Keratinocyte (primary cell): ENCODE data around the gene SETBP1. TPM values are rescaled to one million over a fixed set of nuclear protein-coding genes. Genes with fewer than 3 reads are reported as not detected.

Experiments used
- DNase-seq: peaks from one replicate; pipeline ENCODE4 v3.0.0-alpha.2; 2011; ENCODE audit warnings: low read depth, missing footprints, low spot score
- FAIRE-seq: peaks from 2 replicates; lab custom pipeline; 2011; peaks lifted over from hg19 to GRCh38; lab: Jason Lieb, UNC
- H2AFZ ChIP-seq: 2 replicates; pipeline ENCODE4 v1.6.0; 2012; ENCODE audit warnings: low read length, control low read depth, inconsistent platforms; ENCODE audit not compliant: control insufficient read depth
- H3K27ac ChIP-seq: 2 replicates; pipeline ENCODE4 v1.5.1; 2011; ENCODE audit warnings: low read length; ENCODE audit not compliant: control insufficient read depth, insufficient read depth
- H3K27me3 ChIP-seq: 3 replicates; pipeline ENCODE4 v1.6.0; 2011; ENCODE audit warnings: low read length; ENCODE audit not compliant: control insufficient read depth, insufficient read depth; ENCODE audit errors: extremely low read depth
- H3K36me3 ChIP-seq, 2 experiments: 2 replicates in 1 of 2; 3 replicates in 1 of 2; pipeline ENCODE4 v1.5.1; 2011; ENCODE audit warnings: low read length in 2 of 2, mild to moderate bottlenecking in 1 of 2; ENCODE audit not compliant: control insufficient read depth in 2 of 2, insufficient read depth in 2 of 2; ENCODE audit errors: extremely low read depth in 1 of 2
- H3K4me1 ChIP-seq: 3 replicates; pipeline ENCODE4 v1.5.1; 2011; ENCODE audit warnings: low read length; ENCODE audit not compliant: control insufficient read depth, insufficient read depth; ENCODE audit errors: extremely low read depth
- H3K4me2 ChIP-seq: 3 replicates; pipeline ENCODE4 v1.6.0; 2011; ENCODE audit warnings: low read depth, low read length; ENCODE audit not compliant: control insufficient read depth, insufficient read depth; ENCODE audit errors: extremely low read depth
- H3K4me3 ChIP-seq, 3 experiments: fragments of 200-600 bp in 1 of 3; sonication (generic) in 1 of 3; 2 replicates in 2 of 3; 3 replicates in 1 of 3; pipeline ENCODE4 v1.5.1; 2011 to 2016; ENCODE audit warnings: low read length in 3 of 3, mild to moderate bottlenecking in 3 of 3, control low read depth in 2 of 3, inconsistent platforms in 1 of 3, low read depth in 1 of 3, mixed read lengths in 1 of 3, mixed run types in 1 of 3, moderate library complexity in 1 of 3; ENCODE audit not compliant: control insufficient read depth in 2 of 3, insufficient read depth in 2 of 3; ENCODE audit errors: extremely low read depth in 1 of 3
- H3K79me2 ChIP-seq: 2 replicates; pipeline ENCODE4 v1.6.0; 2012; ENCODE audit warnings: low read length; ENCODE audit not compliant: control insufficient read depth, insufficient read depth
- H3K9ac ChIP-seq: 3 replicates; pipeline ENCODE4 v1.6.0; 2011; ENCODE audit warnings: low read length; ENCODE audit not compliant: control insufficient read depth, insufficient read depth; ENCODE audit errors: extremely low read depth
- H3K9me1 ChIP-seq: 3 replicates; pipeline ENCODE4 v1.6.0; 2011; ENCODE audit warnings: low read length; ENCODE audit not compliant: control insufficient read depth, insufficient read depth; ENCODE audit errors: extremely low read depth
- H3K9me3 ChIP-seq: 2 replicates; pipeline ENCODE4 v1.5.1; 2012; ENCODE audit warnings: low read depth, low read length; ENCODE audit not compliant: control insufficient read depth
- H4K20me1 ChIP-seq: 3 replicates; pipeline ENCODE4 v1.6.0; 2011; ENCODE audit warnings: low read length; ENCODE audit not compliant: control insufficient read depth, insufficient read depth; ENCODE audit errors: extremely low read depth
- EZH2 ChIP-seq: IDR thresholded peaks from one replicate; pipeline ENCODE4 v1.6.1; 2012; ENCODE audit warnings: inconsistent platforms, mild to moderate bottlenecking, low read length, moderate library complexity
- dilution Hi-C: fragments of 300-500 bp; cut with MboI; formaldehyde crosslinking; loops from one replicate; pipeline ENCODE4 v1.7.0; 2020; ENCODE audit warnings: low sequenced_read_pairs; ENCODE audit not compliant: extremely low pct_ligation_motif_present
- polyA plus RNA-seq, 5 experiments: library from polyadenylated mRNA; depleted of rRNA in 3 of 5; stranded (reverse) in 3 of 5; stranded (forward) in 1 of 5; unstranded in 1 of 5; fragments of >200 nt; gene quantifications; 1 replicate in 1 of 5; 2 replicates in 3 of 5; 3 replicates in 1 of 5; pipeline versions ENCODE4 v1.2.1 to v1.2.3, GENCODE V29; 2011 to 2012; ENCODE audit warnings: missing spikeins in 2 of 5, low read depth in 1 of 5, low replicate concordance in 1 of 5
- TF ChIP-seq, protein P1 (sequence below), 3 experiments: IDR thresholded peaks in 1 of 3; conservative IDR thresholded peaks in 1 of 3; optimal IDR thresholded peaks in 1 of 3; 2 replicates in 2 of 3; 3 replicates in 1 of 3; pipeline versions ENCODE3 to v1.5.1; 2011; ENCODE audit warnings: low read length in 3 of 3, mild to moderate bottlenecking in 3 of 3, moderate library complexity in 2 of 3, control low read depth in 1 of 3, inconsistent platforms in 1 of 3; ENCODE audit not compliant: insufficient read depth in 2 of 3; ENCODE audit errors: extremely low read depth in 1 of 3

Gene SETBP1
- polyA plus RNA-seq, 1 donor (not counting 4 experiments of a cell fraction or from before 2014, with no cell fraction given): 3.3 TPM

DNA sequence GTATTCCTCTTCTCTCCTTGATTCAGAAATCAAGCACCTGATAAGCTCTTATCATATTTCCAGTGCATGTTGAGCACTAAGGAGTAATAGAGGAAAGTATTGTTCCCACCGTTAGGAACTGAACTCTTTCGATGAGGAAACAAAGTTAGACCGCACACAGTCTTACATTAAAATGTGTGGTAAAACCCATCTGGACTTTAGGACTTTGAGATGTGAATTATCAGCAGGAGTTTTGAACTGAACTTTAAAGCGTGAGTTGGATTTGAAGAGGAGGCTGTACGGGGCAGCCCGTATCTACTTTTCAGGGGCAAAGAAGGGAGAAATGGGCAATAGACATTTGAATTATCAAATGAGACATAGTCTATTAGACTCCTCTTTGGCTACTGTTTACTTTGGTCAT is 134.4 kb downstream of the SETBP1 start:
- H3K4me2 ChIP-seq: no peak overlapping the region
- no peaks in the 10 kb centered on the region for H3K79me2 ChIP-seq
- H3K4me1 ChIP-seq: peaks cover 3% of the 10 kb centered on the region
- dilution Hi-C loops: no loop called here
- DNase-seq: no peak
- no peak overlapping the region for H3K4me3 ChIP-seq
- no peak overlapping the region for H3K9ac ChIP-seq
- H3K36me3 ChIP-seq: no peaks in the 10 kb centered on the region
- no peaks in the 10 kb centered on the region for H3K9me1 ChIP-seq
- H4K20me1 ChIP-seq: no peaks in the 10 kb centered on the region
- TF ChIP-seq, protein P1, sequence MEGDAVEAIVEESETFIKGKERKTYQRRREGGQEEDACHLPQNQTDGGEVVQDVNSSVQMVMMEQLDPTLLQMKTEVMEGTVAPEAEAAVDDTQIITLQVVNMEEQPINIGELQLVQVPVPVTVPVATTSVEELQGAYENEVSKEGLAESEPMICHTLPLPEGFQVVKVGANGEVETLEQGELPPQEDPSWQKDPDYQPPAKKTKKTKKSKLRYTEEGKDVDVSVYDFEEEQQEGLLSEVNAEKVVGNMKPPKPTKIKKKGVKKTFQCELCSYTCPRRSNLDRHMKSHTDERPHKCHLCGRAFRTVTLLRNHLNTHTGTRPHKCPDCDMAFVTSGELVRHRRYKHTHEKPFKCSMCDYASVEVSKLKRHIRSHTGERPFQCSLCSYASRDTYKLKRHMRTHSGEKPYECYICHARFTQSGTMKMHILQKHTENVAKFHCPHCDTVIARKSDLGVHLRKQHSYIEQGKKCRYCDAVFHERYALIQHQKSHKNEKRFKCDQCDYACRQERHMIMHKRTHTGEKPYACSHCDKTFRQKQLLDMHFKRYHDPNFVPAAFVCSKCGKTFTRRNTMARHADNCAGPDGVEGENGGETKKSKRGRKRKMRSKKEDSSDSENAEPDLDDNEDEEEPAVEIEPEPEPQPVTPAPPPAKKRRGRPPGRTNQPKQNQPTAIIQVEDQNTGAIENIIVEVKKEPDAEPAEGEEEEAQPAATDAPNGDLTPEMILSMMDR (optimal IDR thresholded peaks at IDR 0.05 in 1 of 3, IDR thresholded peaks at IDR 0.05 in 1 of 3, conservative IDR thresholded peaks at IDR 0.05 in 1 of 3; ENCODE audit: extremely low read depth in 1 of 3, insufficient read depth in 2 of 3, low read length in 3 of 3): no peak
- no peak for TF ChIP-seq EZH2
- no peak overlapping the region for H3K27ac ChIP-seq
- FAIRE-seq: no peak
- no peaks in the 10 kb centered on the region for H3K27me3 ChIP-seq
- no peaks in the 10 kb centered on the region for H3K9me3 ChIP-seq
- no peak overlapping the region for H2AFZ ChIP-seq

DNA sequence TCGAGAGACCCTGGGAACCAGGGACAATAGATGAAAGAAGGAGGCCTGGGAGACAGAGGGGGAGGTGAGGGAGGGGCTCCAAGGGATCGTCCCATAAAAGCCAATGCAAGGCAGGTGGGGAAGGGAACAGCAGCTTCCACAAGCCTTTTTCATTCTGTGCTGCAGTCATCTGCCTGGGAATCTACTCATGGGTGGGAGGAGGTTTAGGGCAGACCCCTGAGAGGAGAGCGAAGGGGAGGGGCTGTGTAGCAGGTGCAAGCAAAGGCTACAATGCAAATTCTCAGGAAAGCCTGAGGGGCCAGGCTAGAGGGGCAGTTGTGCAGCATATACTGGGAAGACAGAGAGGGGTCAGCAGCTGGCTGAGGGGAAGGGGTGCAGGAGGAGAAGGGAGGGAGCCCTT is 135.4 kb downstream of the SETBP1 start:
- H3K9me1 ChIP-seq: no peaks in the 10 kb centered on the region
- no peaks in the 10 kb centered on the region for H4K20me1 ChIP-seq
- H3K4me1 ChIP-seq: peaks cover 3% of the 10 kb centered on the region
- no peak overlapping the region for H3K4me2 ChIP-seq
- DNase-seq: no peak
- no peak overlapping the region for H3K9ac ChIP-seq
- H3K27ac ChIP-seq: no peak overlapping the region
- no peaks in the 10 kb centered on the region for H3K36me3 ChIP-seq
- H3K9me3 ChIP-seq: no peaks in the 10 kb centered on the region
- H2AFZ ChIP-seq: no peak overlapping the region
- no peaks in the 10 kb centered on the region for H3K27me3 ChIP-seq
- no peak overlapping the region for H3K4me3 ChIP-seq
- H3K79me2 ChIP-seq: no peaks in the 10 kb centered on the region
- dilution Hi-C loops: no loop called here
- FAIRE-seq: no peak
- TF ChIP-seq EZH2: no peak
- TF ChIP-seq, protein P1 (optimal IDR thresholded peaks at IDR 0.05 in 1 of 3, IDR thresholded peaks at IDR 0.05 in 1 of 3, conservative IDR thresholded peaks at IDR 0.05 in 1 of 3; ENCODE audit: extremely low read depth in 1 of 3, insufficient read depth in 2 of 3, low read length in 3 of 3): no peak
